Anterior cingulate cortex (tissue), 58 donors: ENCODE data around the gene ENPP3.
A peak's percentile ranks its signal among the peaks of the same experiment; 100 is the strongest.

Experiments used
- DNase-seq, 58 donors: peaks; one replicate each; lab custom pipeline; 2025; lab: John Stamatoyannopoulos, UW

The ENPP3 gene

DNA sequence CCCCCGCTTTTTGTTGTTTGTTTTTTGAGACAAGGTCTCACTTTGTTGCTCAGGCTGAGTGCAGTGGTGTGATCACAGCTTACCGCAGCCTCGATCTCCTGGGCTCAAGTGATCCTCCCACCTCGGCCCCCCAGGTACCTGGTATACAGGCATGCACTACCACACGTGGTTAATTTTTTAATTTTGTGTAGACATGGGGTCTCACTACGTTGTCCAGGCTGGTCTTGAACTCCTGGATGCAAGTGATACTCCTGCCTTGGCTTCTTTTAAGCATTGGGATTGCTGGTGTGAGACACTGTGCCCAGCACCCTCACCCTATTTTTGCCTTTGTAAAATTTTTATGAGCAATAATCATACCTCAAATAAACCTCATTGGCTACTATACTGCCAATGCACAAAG lies 5.5 kb downstream of the ENPP3 start:
- DNase-seq = no peak

DNA sequence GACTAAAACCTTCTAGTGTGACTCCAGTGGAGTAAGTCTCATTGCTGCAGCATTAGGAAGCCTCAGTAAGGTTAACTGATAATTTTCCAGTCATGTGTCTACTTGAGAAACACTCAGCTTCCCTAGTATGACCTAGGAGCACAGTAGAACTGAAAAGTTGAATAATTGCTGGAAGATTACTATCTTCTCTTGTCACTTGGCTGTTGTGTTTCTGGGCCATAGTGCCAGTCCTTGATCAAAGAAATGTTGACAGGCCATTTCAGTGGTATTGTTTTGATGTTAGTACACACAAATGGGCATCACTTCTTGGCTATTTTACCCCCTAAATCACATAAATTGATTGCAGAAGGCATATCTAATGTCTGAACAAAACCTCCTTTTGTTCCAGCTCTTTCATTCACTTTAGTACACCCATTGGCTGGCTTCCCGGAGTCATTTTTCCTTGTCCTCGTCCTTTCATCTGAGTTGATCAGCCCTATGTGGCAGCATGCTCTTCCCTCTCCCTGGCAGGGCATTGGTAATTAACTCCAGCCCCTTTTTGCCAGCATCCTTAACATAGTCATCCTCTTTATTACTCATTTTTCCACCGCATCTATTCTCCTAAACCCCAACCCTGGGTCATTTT lies 6.0 kb downstream of the ENPP3 start:
- peak in 27 of 58 donors; percentile 1 to 66 (median 25) for DNase-seq

DNA sequence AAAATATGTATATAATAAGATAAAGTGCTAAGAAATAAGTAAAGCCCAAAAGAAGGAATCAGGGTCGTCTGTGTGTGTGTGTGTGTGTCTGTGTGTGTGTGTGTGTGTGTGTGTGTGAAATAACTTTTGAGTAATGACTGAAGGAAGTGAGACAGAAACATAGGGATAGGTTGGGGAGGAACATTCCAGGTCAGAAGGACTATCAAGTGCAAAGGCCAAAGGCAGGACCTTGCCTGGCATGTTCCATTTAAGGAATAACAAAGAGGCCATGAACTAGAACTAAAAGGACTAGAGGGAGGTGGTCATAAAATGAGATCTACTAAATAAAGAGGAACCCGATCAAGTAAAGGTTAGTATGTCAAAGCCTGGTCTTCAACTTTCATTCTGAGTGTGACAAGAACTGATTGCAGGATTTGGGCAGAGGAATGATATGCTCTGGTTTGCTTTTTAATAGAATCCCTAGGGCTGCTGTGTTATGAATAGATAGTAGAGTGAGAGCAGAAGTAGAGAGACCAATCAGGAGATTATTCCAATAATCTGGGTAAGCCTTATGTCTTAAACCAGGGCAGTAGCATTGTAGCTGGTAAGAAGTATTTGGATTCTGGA lies 6.9 kb downstream of the ENPP3 start:
- DNase-seq = no peak

- DNase-seq = no peak
These were observed 7.8 kb downstream of the ENPP3 start for GRCh38 chr6:131644921-131645320.

DNA sequence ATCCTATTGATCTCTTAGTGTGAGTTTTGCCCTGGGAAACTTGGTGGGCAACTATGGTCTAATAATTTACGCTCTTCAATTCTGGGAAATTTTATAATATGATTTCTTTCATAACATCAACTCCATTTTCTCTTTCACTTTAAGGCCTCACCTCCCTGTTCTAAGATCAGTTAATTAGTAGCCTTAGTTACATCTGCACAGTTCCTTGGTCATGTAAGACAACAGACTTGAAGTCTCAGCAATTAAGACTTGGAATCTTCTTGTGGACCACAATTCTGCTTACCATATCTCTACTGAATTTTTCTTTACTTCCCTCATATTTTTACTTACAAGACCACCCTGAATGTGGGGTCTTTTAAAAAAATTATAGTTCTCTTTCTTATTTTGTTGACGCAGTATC lies 8.7 kb downstream of the ENPP3 start:
- no peak for DNase-seq

- DNase-seq = no peak
These were observed 9.2 kb downstream of the ENPP3 start for GRCh38 chr6:131646249-131646670.

DNA sequence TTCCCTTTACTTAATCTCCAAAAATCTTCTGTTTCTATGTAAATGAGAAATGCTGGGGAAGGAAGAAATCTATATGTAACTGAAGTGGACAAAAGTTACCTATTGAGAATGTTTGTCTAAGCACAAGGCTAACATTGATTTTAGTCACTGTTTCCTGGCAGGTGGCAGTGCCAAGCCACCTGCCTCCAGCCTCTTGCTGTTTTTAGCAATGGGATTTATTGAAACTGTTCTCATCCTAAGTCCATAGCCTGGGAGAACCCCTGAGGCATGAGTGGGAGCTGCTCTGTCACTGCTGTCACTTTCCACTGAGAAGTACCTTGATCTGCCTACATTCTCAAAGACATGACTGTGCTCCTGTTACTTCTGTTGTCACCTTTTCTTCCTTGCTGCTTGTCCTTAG lies 14.7 kb downstream of the ENPP3 start:
- no peak for DNase-seq

DNA sequence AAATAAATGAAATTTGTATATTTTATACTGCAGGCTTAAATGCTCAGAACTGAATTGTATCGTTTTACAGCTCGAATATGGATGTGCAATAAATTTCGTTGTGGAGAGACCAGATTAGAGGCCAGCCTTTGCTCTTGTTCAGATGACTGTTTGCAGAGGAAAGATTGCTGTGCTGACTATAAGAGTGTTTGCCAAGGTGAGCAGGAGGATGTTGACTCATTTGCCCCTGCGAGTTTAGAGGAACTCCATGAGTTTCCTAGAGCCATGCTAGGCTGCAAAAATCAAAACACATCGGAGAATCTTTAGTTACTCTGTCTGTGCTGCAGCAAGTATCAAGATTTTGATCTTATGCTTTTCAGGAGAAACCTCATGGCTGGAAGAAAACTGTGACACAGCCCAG lies 15.4 kb downstream of the ENPP3 start:
- DNase-seq = no peak

GRCh38 chr6:131654326-131654725 lies 17.2 kb downstream of the ENPP3 start:
- no peak for DNase-seq

GRCh38 chr6:131655387-131655786 lies 18.3 kb downstream of the ENPP3 start:
- no peak for DNase-seq

DNA sequence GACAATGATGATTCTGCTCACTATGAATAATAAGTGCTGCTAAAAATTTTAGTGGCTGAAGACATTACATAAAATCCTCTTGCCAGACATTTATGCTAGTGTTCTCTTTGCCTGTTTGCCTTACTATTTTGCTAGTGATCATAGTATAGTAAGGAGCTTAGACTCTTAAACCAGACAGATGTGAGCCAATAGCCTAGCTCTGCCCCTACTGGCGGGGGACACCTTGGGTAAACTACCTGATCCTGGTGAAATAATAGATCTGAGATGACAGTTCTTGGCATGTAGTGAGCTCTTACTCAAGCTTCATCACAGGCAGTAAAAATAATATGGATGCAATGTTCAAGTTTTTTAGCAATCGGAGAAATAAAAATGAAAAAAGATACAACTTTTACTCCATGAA lies 18.8 kb downstream of the ENPP3 start:
- no peak for DNase-seq

- no peak for DNase-seq
These were observed 19.6 kb downstream of the ENPP3 start for GRCh38 chr6:131656667-131657066.

- no peak for DNase-seq
These were observed 20.1 kb downstream of the ENPP3 start for GRCh38 chr6:131657222-131657621.

DNA sequence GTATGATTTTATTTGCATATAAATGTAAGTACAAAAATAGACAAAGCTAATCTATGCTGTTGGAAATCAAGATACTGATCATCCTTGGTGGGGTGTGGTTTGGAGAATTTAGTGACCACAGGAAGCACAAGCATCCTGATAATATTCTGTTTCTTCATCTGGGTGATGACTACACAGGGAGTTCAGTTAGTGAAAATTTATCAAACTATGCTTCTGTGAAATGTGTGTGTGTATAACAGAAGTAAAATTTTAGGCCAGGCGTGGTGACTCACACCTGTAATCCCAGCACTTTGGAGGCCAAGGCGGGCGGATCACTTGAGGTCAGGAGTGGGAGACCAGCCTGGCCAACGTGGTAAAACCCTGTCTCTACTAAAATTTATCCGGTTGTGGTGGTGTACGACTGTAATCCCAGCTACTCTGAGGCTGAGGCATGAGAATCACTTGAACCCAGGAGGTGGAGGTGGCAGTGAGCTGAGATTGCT lies 20.6 kb downstream of the ENPP3 start:
- DNase-seq = no peak

GRCh38 chr6:131658287-131658686 lies 21.2 kb downstream of the ENPP3 start:
- DNase-seq = no peak

DNA sequence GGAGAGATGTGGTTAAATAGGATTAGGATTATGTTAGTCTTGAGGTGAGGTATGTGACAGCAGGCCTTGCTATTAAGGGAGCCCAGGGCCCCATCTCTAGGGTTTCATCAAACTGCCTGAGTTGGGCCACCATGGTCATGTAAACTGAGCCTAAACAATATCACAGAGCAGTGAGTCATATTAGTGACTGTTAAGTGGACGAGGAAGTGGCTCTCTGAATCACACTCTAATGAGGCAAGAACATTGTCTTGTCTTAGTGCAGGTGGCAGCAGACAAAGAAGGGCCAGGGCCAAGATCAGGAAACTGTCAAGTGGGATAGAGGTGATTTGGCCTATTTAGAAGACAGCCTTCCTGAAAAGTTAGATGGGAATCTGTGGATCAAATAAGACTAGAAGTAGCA lies 23.1 kb downstream of the ENPP3 start:
- DNase-seq = no peak

DNA sequence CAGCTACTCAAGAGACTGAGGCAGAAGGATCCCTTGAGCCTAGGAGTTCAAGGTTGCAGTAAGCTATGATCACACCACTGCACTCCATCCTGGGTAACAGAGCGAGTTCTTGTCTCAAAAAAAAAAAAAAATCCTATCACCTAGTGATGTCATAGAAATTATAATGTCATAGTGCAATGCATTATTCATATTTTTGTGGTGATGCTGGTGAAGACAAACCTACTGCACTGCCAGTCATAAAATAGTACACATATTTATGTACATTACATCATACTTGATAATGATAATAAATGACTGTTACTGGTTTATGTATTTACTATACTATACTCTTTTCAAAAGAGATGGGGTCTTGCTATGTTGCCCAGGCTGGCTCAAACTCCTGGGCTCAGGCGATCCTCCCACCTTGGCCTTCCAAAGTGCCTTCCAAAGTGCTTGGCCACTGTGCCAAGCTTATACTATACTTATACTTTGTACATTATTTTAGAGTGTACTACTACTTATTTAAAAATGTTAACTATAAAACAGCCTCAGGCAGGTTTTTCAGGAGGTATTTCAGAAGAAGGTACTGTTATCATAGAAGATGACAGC lies 26.6 kb downstream of the ENPP3 start:
- DNase-seq = no peak

GRCh38 chr6:131669891-131670290 lies 32.8 kb downstream of the ENPP3 start:
- no peak for DNase-seq

DNA sequence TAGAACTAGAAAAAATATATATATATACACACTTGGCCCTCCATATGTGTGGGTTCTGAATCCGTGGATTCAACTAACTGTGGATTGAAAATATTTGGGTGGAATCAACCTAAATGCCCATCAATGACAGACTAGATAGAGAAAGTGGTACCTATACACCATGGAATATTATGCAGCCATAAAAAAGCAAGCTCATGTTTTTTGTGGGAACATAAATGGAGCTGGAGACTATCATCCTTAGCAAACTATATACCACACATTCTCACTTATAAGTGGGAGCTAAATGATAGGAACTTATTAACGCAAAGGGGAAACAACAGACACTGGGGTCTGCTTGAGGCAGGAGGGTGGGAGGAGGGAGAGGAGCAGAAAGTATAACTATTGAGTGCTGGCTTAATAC lies 36.1 kb downstream of the ENPP3 start:
- no peak for DNase-seq

DNA sequence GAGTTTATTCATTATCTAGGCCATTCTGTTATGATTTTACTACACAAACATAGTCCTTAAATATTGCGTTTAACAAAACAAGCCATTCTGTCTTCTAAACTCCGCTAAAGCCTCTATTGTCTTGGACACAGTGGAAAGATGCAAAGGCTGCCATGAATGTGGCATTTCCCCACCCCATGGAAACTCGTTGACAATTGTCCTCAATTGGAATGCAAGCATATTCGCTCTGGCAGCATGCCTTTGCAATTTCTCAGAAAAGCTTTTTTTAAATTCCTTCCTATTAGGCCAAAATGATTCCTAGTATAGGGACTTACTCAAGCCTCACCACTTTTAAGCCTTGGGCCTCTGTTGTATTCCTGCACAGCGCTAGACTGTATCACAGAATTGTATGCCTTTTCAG lies 41.3 kb downstream of the ENPP3 start:
- no peak for DNase-seq

- DNase-seq = no peak
These were observed 43.8 kb downstream of the ENPP3 start for GRCh38 chr6:131680868-131681267.

DNA sequence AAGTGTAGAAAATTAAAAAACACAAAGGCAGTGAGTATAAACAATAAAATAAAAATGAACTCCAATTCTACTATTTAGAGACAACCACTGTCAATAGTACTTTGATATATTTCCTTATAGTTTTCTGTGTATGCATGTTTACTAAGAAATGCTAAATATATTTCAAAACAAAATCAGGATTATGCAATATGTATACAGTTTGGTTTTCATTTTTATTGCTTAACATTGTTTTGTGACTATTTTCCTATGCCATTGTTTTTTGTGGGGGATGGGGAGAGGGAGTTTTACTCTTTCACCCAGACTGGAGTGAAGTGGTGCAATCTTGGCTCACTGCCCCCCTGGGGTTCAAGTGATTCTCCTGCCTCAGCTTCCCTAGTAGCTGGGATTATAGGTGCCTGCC lies 44.5 kb downstream of the ENPP3 start:
- no peak for DNase-seq
